Activated naive CD4-positive, alpha-beta T cell treated with anti-CD3 and anti-CD28 coated beads for 36 hours (primary cell): ENCODE measurements around the gene CTAGE1. TPM values are rescaled to one million over a fixed set of nuclear protein-coding genes. Genes with fewer than 3 reads are reported as not detected.
"Not testable (repeated sequence)": the region's sequence is repeated elsewhere in the genome, so short reads cannot be mapped to it uniquely, and the experiment has no call there.

Source experiments
- CTCF ChIA-PET: fragments of 350-600 bp; sonication (Branson Sonifier 250); formaldehyde crosslinking; loops from one replicate; lab custom pipeline; 2021; ENCODE audit warnings: antibody characterized with exemption; lab: Charles Lee
- DNase-seq: peaks from one replicate; pipeline ENCODE4 v3.0.0-alpha.2; 2020
- H3K27ac Mint-ChIP-seq: one replicate; pipeline ENCODE4 v1.8.0; 2021; ENCODE audit warnings: mild to moderate bottlenecking, mixed read lengths
- H3K27me3 Mint-ChIP-seq: one replicate; pipeline ENCODE4 v1.8.0; 2021; ENCODE audit warnings: low read depth, mixed read lengths
- H3K36me3 Mint-ChIP-seq: one replicate; pipeline ENCODE4 v1.8.0; 2021; ENCODE audit warnings: low read depth, mixed read lengths
- H3K4me1 Mint-ChIP-seq: one replicate; pipeline ENCODE4 v1.8.0; 2021; ENCODE audit warnings: low read depth, mixed read lengths
- H3K4me3 Mint-ChIP-seq: one replicate; pipeline ENCODE4 v1.8.0; 2021; ENCODE audit warnings: mild to moderate bottlenecking, moderate library complexity, mixed read lengths
- H3K9me3 Mint-ChIP-seq: one replicate; pipeline ENCODE4 v1.8.0; 2021; ENCODE audit warnings: mixed read lengths
- intact Hi-C: fragments of 100-400 bp; cut with micrococcal nuclease; formaldehyde crosslinking; loops from one replicate; pipeline ENCODE4 v1.15.1; 2023
- total RNA-seq, 2 experiments: library from RNA; stranded (reverse); gene quantifications; one replicate each; pipeline ENCODE4 v1.2.3, GENCODE V29; 2021

CTAGE1 gene
- total RNA-seq, 2 experiments from 2014 or later = not detected

DNA sequence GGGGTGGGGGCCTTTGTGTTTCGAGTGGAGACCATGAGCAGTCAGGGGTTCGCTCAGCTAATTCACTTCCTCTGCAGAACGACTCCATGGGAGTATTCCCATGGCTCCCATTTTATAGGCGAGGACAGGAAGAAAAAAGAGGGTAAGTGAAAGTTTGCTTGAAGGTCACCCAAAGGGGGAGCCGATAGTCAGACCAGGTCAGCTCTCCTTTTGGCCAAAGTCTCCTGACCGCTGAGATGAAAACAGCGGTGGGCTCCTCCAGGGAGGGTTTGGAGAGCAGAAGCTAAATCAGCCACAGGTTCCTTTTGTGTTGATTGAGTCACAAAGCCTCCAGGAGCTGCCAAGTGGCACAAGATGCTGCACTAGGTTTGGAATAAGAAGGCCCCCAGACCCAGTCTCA lies 34.1 kb upstream of the CTAGE1 start:
- Mint-ChIP-seq H3K4me1 (no peaks in the 10 kb centered on the region), H3K4me3 (no peak overlapping the region), H3K27me3 (peaks cover 2% of the 10 kb centered on the region), H3K36me3 (no peaks in the 10 kb centered on the region), H3K27ac (no peak overlapping the region), H3K9me3 (peaks cover 26% of the 10 kb centered on the region)
- CTCF ChIA-PET = no interaction called here
- no peak for DNase-seq
- intact Hi-C loops = no loop called here

- not testable (repeated sequence) for H3K27me3 Mint-ChIP-seq, H3K4me1 Mint-ChIP-seq
Observed at GRCh38 chr18:22450766-22451165, 33.1 kb upstream of the CTAGE1 start.

DNA sequence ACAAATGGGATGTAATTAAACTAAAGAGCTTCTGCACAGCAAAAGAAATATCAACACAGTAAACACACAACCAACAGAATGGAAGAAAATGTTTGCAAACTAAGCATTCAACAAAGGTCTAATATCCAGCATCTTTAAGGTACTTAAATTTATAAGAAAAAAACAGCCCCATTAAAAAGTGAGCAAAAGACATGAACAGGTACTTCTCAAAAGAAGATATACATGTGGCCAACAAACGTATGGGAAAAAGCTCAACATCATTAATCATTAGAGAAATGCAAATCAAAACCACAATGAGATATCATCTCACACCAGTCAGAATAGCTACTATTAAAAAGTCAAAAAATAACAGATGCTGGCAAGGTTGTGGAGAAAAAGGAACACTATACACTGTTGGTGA lies 32.6 kb upstream of the CTAGE1 start:
- H3K4me3 Mint-ChIP-seq, H3K4me1 Mint-ChIP-seq, H3K27me3 Mint-ChIP-seq, H3K36me3 Mint-ChIP-seq, DNase-seq, CTCF ChIA-PET, H3K27ac Mint-ChIP-seq, intact Hi-C loops: not testable (repeated sequence)
- peaks cover 26% of the 10 kb centered on the region for H3K9me3 Mint-ChIP-seq

More at GRCh38 chr18:22450766-22451165, 33.1 kb upstream of the CTAGE1 start:
- H3K36me3 Mint-ChIP-seq, intact Hi-C loops, DNase-seq, H3K4me3 Mint-ChIP-seq, H3K27ac Mint-ChIP-seq, CTCF ChIA-PET: not testable (repeated sequence)
- peaks cover 26% of the 10 kb centered on the region for H3K9me3 Mint-ChIP-seq

DNA sequence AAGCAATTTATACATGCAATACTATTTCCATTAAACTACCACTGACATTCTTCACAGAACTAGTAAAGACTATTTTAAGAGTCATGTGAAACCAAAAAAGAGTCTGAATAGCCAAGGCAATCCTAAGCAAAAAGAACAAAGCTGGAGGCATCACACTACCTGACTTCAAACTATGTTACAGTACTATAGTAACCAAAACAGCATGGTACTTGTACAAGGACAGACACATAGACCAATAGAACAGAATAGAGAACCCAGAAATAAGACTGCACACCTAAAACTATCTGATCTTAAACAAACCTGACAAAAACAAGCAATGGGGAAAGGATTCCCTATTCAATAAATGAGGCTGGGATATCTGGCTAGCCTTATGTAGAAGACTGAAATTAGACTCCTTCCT lies 32.0 kb upstream of the CTAGE1 start:
- H3K4me1 Mint-ChIP-seq, DNase-seq, H3K4me3 Mint-ChIP-seq, H3K27ac Mint-ChIP-seq, H3K27me3 Mint-ChIP-seq, H3K36me3 Mint-ChIP-seq, intact Hi-C loops, CTCF ChIA-PET: not testable (repeated sequence)
- peaks cover 26% of the 10 kb centered on the region for H3K9me3 Mint-ChIP-seq

- CTCF ChIA-PET = interaction anchor here (0.6 kb wide), 1 partner anchor 719 kb away, joined by 3 read pairs; no protein-coding TSS in a partner anchor
- no peak for DNase-seq
- Mint-ChIP-seq H3K27me3 (no peaks in the 10 kb centered on the region), H3K9me3 (peaks cover 26% of the 10 kb centered on the region), H3K36me3 (no peaks in the 10 kb centered on the region), H3K4me3 (no peak overlapping the region), H3K27ac (no peak overlapping the region), H3K4me1 (no peaks in the 10 kb centered on the region)
- intact Hi-C loops = no loop called here
Observed at GRCh38 chr18:22448238-22448637, 30.5 kb upstream of the CTAGE1 start.

DNA sequence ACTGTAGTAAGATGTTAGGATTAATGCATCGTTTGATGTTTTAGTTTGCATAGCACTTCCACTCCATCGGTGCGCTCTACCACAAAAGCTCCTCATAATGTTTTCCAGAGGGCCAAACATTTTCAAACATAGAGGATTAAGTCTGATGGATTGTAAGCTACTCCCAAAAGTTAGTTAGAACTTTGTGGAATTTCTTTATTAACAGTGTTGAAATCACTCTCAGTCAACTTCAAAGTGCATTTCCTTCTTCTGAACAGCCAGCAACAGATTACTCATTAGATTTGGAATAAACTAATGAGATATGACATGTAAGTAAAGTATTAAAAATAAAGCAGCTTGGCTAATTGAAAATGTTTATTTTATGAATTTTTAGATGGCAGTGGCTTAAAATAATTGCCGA lies 30.1 kb upstream of the CTAGE1 start:
- H3K4me1 Mint-ChIP-seq = no peaks in the 10 kb centered on the region
- no peaks in the 10 kb centered on the region for H3K27me3 Mint-ChIP-seq
- no peaks in the 10 kb centered on the region for H3K36me3 Mint-ChIP-seq
- H3K9me3 Mint-ChIP-seq = peaks cover 26% of the 10 kb centered on the region
- no peak overlapping the region for H3K27ac Mint-ChIP-seq
- no peak for DNase-seq
- no peak overlapping the region for H3K4me3 Mint-ChIP-seq
- CTCF ChIA-PET = interaction anchor here (0.6 kb wide), 1 partner anchor 718 kb away, joined by 3 read pairs; no protein-coding TSS in a partner anchor
- intact Hi-C loops = no loop called here

DNA sequence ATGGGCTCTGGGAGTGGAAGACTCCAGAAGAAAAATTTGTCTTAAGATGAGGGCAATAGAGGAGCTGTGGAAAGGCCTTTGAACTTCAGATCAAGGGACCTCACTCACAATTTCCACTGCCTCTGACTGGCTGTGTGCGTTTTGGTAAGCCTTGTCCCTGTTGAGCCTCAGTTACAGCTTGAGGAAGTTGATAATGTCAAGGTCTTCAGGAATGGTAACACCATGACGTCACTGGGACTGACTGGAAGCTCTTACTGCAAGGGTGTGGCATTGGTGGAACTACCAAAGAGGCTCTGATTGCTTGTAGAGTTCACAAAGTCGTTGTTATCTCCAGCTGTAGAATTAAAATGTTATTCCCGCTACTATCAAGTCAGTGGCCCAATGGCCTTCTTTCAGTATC lies 29.2 kb upstream of the CTAGE1 start:
- no peaks in the 10 kb centered on the region for H3K36me3 Mint-ChIP-seq
- DNase-seq = no peak
- H3K27ac Mint-ChIP-seq = no peak overlapping the region
- peaks cover 2% of the 10 kb centered on the region for H3K27me3 Mint-ChIP-seq
- no peak overlapping the region for H3K4me3 Mint-ChIP-seq
- intact Hi-C loops = no loop called here
- CTCF ChIA-PET = no interaction called here
- H3K9me3 Mint-ChIP-seq = peaks cover 26% of the 10 kb centered on the region
- H3K4me1 Mint-ChIP-seq = no peaks in the 10 kb centered on the region

- intact Hi-C loops = no loop called here
- Mint-ChIP-seq H3K27ac (no peak overlapping the region), H3K4me1 (no peaks in the 10 kb centered on the region), H3K27me3 (peaks cover 2% of the 10 kb centered on the region), H3K9me3 (peaks cover 25% of the 10 kb centered on the region), H3K36me3 (no peaks in the 10 kb centered on the region), H3K4me3 (no peak overlapping the region)
- CTCF ChIA-PET = no interaction called here
- DNase-seq = no peak
Observed at GRCh38 chr18:22446325-22446724, 28.6 kb upstream of the CTAGE1 start.

GRCh38 chr18:22441638-22442037 lies 23.9 kb upstream of the CTAGE1 start:
- intact Hi-C loops = no loop called here
- Mint-ChIP-seq H3K36me3 (no peaks in the 10 kb centered on the region), H3K9me3 (no peaks in the 10 kb centered on the region), H3K4me1 (no peaks in the 10 kb centered on the region), H3K27me3 (peaks cover 2% of the 10 kb centered on the region), H3K4me3 (no peak overlapping the region), H3K27ac (no peak overlapping the region)
- no peak for DNase-seq
- CTCF ChIA-PET = no interaction called here

DNA sequence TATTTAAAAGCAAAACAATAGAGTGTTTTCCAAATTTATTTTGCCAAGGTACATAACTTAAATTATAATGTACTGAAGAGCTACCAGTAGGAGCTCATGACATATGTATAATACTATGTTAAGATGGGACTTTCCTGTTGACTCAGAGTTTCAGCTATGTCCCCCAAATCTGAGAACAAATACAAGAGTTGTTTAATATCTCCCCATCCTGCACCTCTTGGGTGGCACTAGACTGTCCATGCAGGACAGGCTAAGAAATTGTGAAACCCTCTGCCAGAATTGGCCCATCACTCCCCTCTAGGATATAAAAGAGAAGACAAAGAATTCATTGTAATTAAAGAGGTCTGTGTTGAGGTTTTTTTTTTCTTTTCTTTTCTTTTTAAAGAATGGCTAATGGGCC lies 21.7 kb upstream of the CTAGE1 start:
- CTCF ChIA-PET = interaction anchor here (0.6 to 1.3 kb wide), 2 partner anchors 10 to 85 kb away, joined by 3 to 5 read pairs; no protein-coding TSS in a partner anchor
- Mint-ChIP-seq H3K9me3 (no peaks in the 10 kb centered on the region), H3K27ac (no peak overlapping the region), H3K27me3 (peaks cover 2% of the 10 kb centered on the region), H3K36me3 (no peaks in the 10 kb centered on the region), H3K4me1 (no peaks in the 10 kb centered on the region), H3K4me3 (no peak overlapping the region)
- no peak for DNase-seq
- intact Hi-C loops = no loop called here

GRCh38 chr18:22436136-22436535 lies 18.4 kb upstream of the CTAGE1 start:
- Mint-ChIP-seq H3K9me3 (peaks cover under 1% of the 10 kb centered on the region), H3K4me3 (no peak overlapping the region), H3K36me3 (no peaks in the 10 kb centered on the region), H3K4me1 (no peaks in the 10 kb centered on the region), H3K27ac (no peak overlapping the region), H3K27me3 (no peaks in the 10 kb centered on the region)
- CTCF ChIA-PET = no interaction called here
- no peak for DNase-seq
- intact Hi-C loops = no loop called here

- peaks cover 2% of the 10 kb centered on the region for H3K9me3 Mint-ChIP-seq
- no peaks in the 10 kb centered on the region for H3K36me3 Mint-ChIP-seq
- CTCF ChIA-PET = interaction anchor here (0.8 to 1.2 kb wide), 2 partner anchors 58 to 438 kb away, joined by 3 read pairs; no protein-coding TSS in a partner anchor
- no peak for DNase-seq
- H3K27me3 Mint-ChIP-seq = no peaks in the 10 kb centered on the region
- H3K27ac Mint-ChIP-seq = no peak overlapping the region
- intact Hi-C loops = no loop called here
- no peak overlapping the region for H3K4me3 Mint-ChIP-seq
- H3K4me1 Mint-ChIP-seq = no peaks in the 10 kb centered on the region
Observed at GRCh38 chr18:22434973-22435608, 17.4 kb upstream of the CTAGE1 start.

- intact Hi-C loops = no loop called here
- DNase-seq = no peak
- H3K9me3 Mint-ChIP-seq = peaks cover 2% of the 10 kb centered on the region
- no peak overlapping the region for H3K27ac Mint-ChIP-seq
- CTCF ChIA-PET = interaction anchor here (1.2 kb wide), 1 partner anchor 57 kb away, joined by 3 read pairs; no protein-coding TSS in a partner anchor
- no peaks in the 10 kb centered on the region for H3K36me3 Mint-ChIP-seq
- H3K4me1 Mint-ChIP-seq = no peaks in the 10 kb centered on the region
- H3K4me3 Mint-ChIP-seq = no peak overlapping the region
- no peaks in the 10 kb centered on the region for H3K27me3 Mint-ChIP-seq
Observed at GRCh38 chr18:22433956-22434355, 16.2 kb upstream of the CTAGE1 start.
